Neuronal stem cell (in vitro differentiated cells): ENCODE results near the gene RNF208.
"Not testable (repeated sequence)": the region's sequence is repeated elsewhere in the genome, so short reads cannot be mapped to it uniquely, and the experiment has no call there.

Source experiments
- DNase-seq: peaks from one replicate; pipeline ENCODE4 v3.0.0-alpha.2; 2013; ENCODE audit warnings: low spot score
- H2AFZ ChIP-seq: one replicate; pipeline ENCODE4 v1.6.1; 2013; ENCODE audit warnings: mild to moderate bottlenecking, low read length, inconsistent platforms
- H2AK5ac ChIP-seq: 2 replicates; pipeline ENCODE4 v1.6.1; 2013; ENCODE audit warnings: low read depth, mild to moderate bottlenecking, inconsistent platforms, low read length, moderate library complexity, mixed read lengths
- H2BK120ac ChIP-seq: 2 replicates; pipeline ENCODE4 v1.6.1; 2013; ENCODE audit warnings: low read depth, mild to moderate bottlenecking, inconsistent platforms, low read length, moderate library complexity, mixed read lengths
- H2BK12ac ChIP-seq: one replicate; pipeline ENCODE4 v1.6.1; 2013; ENCODE audit warnings: low read length, inconsistent platforms
- H2BK15ac ChIP-seq: 2 replicates; pipeline ENCODE4 v1.6.1; 2013; ENCODE audit warnings: mild to moderate bottlenecking, low read length, inconsistent platforms, mixed read lengths
- H2BK5ac ChIP-seq: one replicate; pipeline ENCODE4 v1.6.1; 2013; ENCODE audit warnings: inconsistent platforms, mild to moderate bottlenecking, low read length, moderate library complexity
- H3K14ac ChIP-seq: one replicate; pipeline ENCODE4 v1.6.1; 2013; ENCODE audit warnings: low read length, inconsistent platforms
- H3K18ac ChIP-seq: 2 replicates; pipeline ENCODE4 v1.6.1; 2013; ENCODE audit warnings: low read length, inconsistent platforms
- H3K23ac ChIP-seq: 2 replicates; pipeline ENCODE4 v1.6.1; 2013; ENCODE audit warnings: low read depth, mild to moderate bottlenecking, mixed read lengths, low read length, inconsistent platforms; ENCODE audit not compliant: poor library complexity
- H3K27ac ChIP-seq: replicated peaks from 3 replicates; pipeline ENCODE4 v1.5.1; 2013; ENCODE audit warnings: low read length, inconsistent platforms
- H3K27me3 ChIP-seq, 3 experiments: 2 replicates each; pipeline ENCODE4 v1.6.1; 2013; ENCODE audit warnings: low read length in 3 of 3, mild to moderate bottlenecking in 2 of 3, inconsistent platforms in 1 of 3, low read depth in 1 of 3, mixed read lengths in 1 of 3, moderate library complexity in 1 of 3; ENCODE audit not compliant: control insufficient read depth in 3 of 3, insufficient read depth in 3 of 3
- H3K36me3 ChIP-seq, 2 donors: replicated peaks in 1 of 2; 2 replicates each; pipeline ENCODE4 v1.6.1; 2013; ENCODE audit warnings: low read length in 2 of 2; ENCODE audit not compliant: control insufficient read depth in 2 of 2, insufficient read depth in 2 of 2
- H3K4ac ChIP-seq: 2 replicates; pipeline ENCODE4 v1.6.1; 2013; ENCODE audit warnings: inconsistent platforms, mild to moderate bottlenecking, low read length, moderate library complexity
- H3K4me1 ChIP-seq, 2 donors: 1 replicate in 1 of 2; 2 replicates in 1 of 2; pipeline ENCODE4 v1.6.1; 2013; ENCODE audit warnings: low read length in 2 of 2, low read depth in 1 of 2; ENCODE audit not compliant: control insufficient read depth in 2 of 2, insufficient read depth in 1 of 2
- H3K4me2 ChIP-seq: one replicate; pipeline ENCODE4 v1.6.1; 2013; ENCODE audit warnings: mild to moderate bottlenecking, low read length, inconsistent platforms; ENCODE audit not compliant: insufficient read depth, poor library complexity, severe bottlenecking
- H3K4me3 ChIP-seq, 2 donors: 2 replicates each; pipeline ENCODE4 v1.5.1; 2013; ENCODE audit warnings: low read length in 2 of 2, mild to moderate bottlenecking in 2 of 2, inconsistent platforms in 1 of 2, moderate library complexity in 1 of 2
- H3K79me1 ChIP-seq: one replicate; pipeline ENCODE4 v1.6.1; 2013; ENCODE audit warnings: low read depth, mild to moderate bottlenecking, inconsistent platforms, low read length, moderate library complexity
- H3K9ac ChIP-seq: one replicate; pipeline ENCODE4 v1.6.1; 2013; ENCODE audit warnings: mild to moderate bottlenecking, low read depth, low read length, inconsistent platforms; ENCODE audit not compliant: poor library complexity
- H3K9me3 ChIP-seq, 2 donors: replicated peaks in 1 of 2; 2 replicates each; pipeline versions ENCODE3 to v1.6.1; 2013; ENCODE audit warnings: low read length in 2 of 2, mild to moderate bottlenecking in 2 of 2, inconsistent platforms in 1 of 2, low read depth in 1 of 2, mixed read lengths in 1 of 2, moderate library complexity in 1 of 2; ENCODE audit not compliant: control insufficient read depth in 2 of 2, insufficient read depth in 1 of 2
- H4K8ac ChIP-seq: one replicate; pipeline ENCODE4 v1.6.1; 2013; ENCODE audit warnings: low read depth, mild to moderate bottlenecking, inconsistent platforms, low read length, moderate library complexity
- H4K91ac ChIP-seq: one replicate; pipeline ENCODE4 v1.6.1; 2013; ENCODE audit warnings: low read length, low read depth, mild to moderate bottlenecking, inconsistent platforms; ENCODE audit not compliant: poor library complexity
- WGBS, 2 donors: extraction: QIAGEN DNeasy Blood & Tissue Kit; methylation state at CpG; one replicate each; pipeline ENCODE4 v1.1.7; 2013; ENCODE audit warnings: missing lambda C conversion rate in 2 of 2, mixed read lengths in 1 of 2; ENCODE audit not compliant: insufficient read length in 2 of 2, insufficient replicate concordance in 1 of 2; ENCODE audit errors: extremely low coverage in 2 of 2; 5-methylcytosine and 5-hydroxymethylcytosine counted together

RNF208 gene

GRCh38 chr9:137262909-137263285 is 40.9 kb upstream of the RNF208 start:
- Histone ChIP-seq H3K14ac (no peak overlapping the region), H2BK15ac (no peak overlapping the region), H3K4me2 (no peak overlapping the region), H3K4me3 (no peak overlapping the region), H3K4me1 (no peaks in the 10 kb centered on the region), H3K79me1 (peaks cover 5% of the 10 kb centered on the region), H2AK5ac (no peak overlapping the region), H3K18ac (no peak overlapping the region), H4K91ac (no peak overlapping the region), H4K8ac (no peak overlapping the region), H2AFZ (no peak overlapping the region), H3K23ac (peak overlapping the region; percentile 96), H2BK12ac (peak overlapping the region; percentile 58), H3K9ac (peak overlapping the region; percentile 50), H3K27ac (no peak overlapping the region), H2BK5ac (no peak overlapping the region), H3K36me3 (peaks cover 35 to 74% of the 10 kb centered on the region in 2 donors), H3K9me3 (no peaks in the 10 kb centered on the region), H3K27me3 (no peaks in the 10 kb centered on the region), H2BK120ac (no peak overlapping the region), H3K4ac (no peak overlapping the region)
- DNase-seq = no peak
- no CpG with 5 or more reads among the region's 24 CpGs for WGBS, 2 donors

GRCh38 chr9:137262173-137262908 is 40.3 kb upstream of the RNF208 start:
- H2BK12ac ChIP-seq, H3K27ac ChIP-seq, H3K4me2 ChIP-seq, H3K9ac ChIP-seq, DNase-seq, H3K4me3 ChIP-seq, H3K9me3 ChIP-seq, H3K23ac ChIP-seq, H3K18ac ChIP-seq, H4K91ac ChIP-seq, H3K4ac ChIP-seq, H3K4me1 ChIP-seq, H2BK5ac ChIP-seq, H3K79me1 ChIP-seq, H2AFZ ChIP-seq, H2BK120ac ChIP-seq, H3K27me3 ChIP-seq, H4K8ac ChIP-seq, H2AK5ac ChIP-seq, H3K14ac ChIP-seq, H2BK15ac ChIP-seq: not testable (repeated sequence)
- H3K36me3 ChIP-seq = peaks cover 35 to 73% of the 10 kb centered on the region in 2 donors
- no CpG with 5 or more reads among the region's 15 CpGs for WGBS, 2 donors

DNA sequence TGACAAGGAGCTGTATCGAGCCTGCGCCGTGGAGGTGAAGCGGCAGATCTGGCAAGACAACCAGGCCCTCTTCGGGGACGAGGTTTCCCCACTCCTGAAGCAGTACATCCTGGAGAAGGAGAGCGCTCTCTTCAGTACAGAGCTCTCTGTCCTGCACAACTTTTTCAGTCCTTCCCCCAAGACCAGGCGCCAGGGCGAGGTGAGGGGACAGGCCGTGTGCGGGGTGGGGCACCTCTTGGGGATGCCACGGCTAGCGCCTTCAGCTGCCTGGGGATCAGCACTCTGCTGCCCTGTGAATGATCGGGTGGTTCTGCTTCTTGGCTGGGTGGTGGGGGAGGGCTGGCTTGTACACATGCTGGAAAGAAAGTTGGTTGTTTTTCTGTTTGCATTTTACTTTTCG is 34.8 kb upstream of the RNF208 start:
- Histone ChIP-seq H3K9me3 (no peaks in the 10 kb centered on the region), H3K36me3 (peaks cover 17 to 38% of the 10 kb centered on the region in 2 donors), H3K4ac (no peak overlapping the region), H3K27ac (no peak overlapping the region), H2AK5ac (no peak overlapping the region), H3K4me1 (peaks cover 14 to 31% of the 10 kb centered on the region in 2 donors), H4K91ac (no peak overlapping the region), H2BK5ac (no peak overlapping the region), H2BK120ac (no peak overlapping the region), H3K9ac (no peak overlapping the region), H3K23ac (no peak overlapping the region), H3K79me1 (peaks cover 12% of the 10 kb centered on the region), H3K4me2 (no peak overlapping the region), H2BK15ac (no peak overlapping the region), H2BK12ac (no peak overlapping the region), H2AFZ (no peak overlapping the region), H4K8ac (no peak overlapping the region), H3K27me3 (no peaks in the 10 kb centered on the region), H3K14ac (no peak overlapping the region), H3K18ac (no peak overlapping the region), H3K4me3 (peak overlapping the region in 1 of 2 donors; percentile 100)
- WGBS, 2 donors = no CpG with 5 or more reads among the region's 15 CpGs
- DNase-seq = no peak

GRCh38 chr9:137256362-137256761 is 34.3 kb upstream of the RNF208 start:
- no CpG with 5 or more reads among the region's 15 CpGs for WGBS, 2 donors

More at GRCh38 chr9:137256362-137256761, 34.3 kb upstream of the RNF208 start:
- no peaks in the 10 kb centered on the region for H3K27me3 ChIP-seq
- H2AK5ac ChIP-seq = peak overlapping the region; percentile 76
- no peak overlapping the region for H2BK5ac ChIP-seq
- peak overlapping the region; percentile 97 for H3K9ac ChIP-seq
- no peak overlapping the region for H2AFZ ChIP-seq
- no peak overlapping the region for H4K8ac ChIP-seq
- H2BK12ac ChIP-seq = no peak overlapping the region
- H3K23ac ChIP-seq = peak overlapping the region; percentile 70
- no peak overlapping the region for H3K4ac ChIP-seq
- no peak overlapping the region for H2BK120ac ChIP-seq
- H3K18ac ChIP-seq = no peak overlapping the region
- H3K4me2 ChIP-seq = peak overlapping the region; percentile 80
- H3K27ac ChIP-seq = no peak overlapping the region
- no peak overlapping the region for H3K14ac ChIP-seq
- peaks cover 12% of the 10 kb centered on the region for H3K79me1 ChIP-seq
- H2BK15ac ChIP-seq = no peak overlapping the region
- peaks cover 17 to 34% of the 10 kb centered on the region in 2 donors for H3K36me3 ChIP-seq
- H3K4me1 ChIP-seq = peaks cover 14 to 36% of the 10 kb centered on the region in 2 donors
- H4K91ac ChIP-seq = no peak overlapping the region
- H3K4me3 ChIP-seq = peak overlapping the region; percentile 96 to 100
- H3K9me3 ChIP-seq = no peaks in the 10 kb centered on the region
- DNase-seq = no peak
